Heart left ventricle (tissue), 13 donors: ENCODE data around the gene EPB41.

Experiments used
- POLR2A ChIP-seq, 2 donors: fragments of 450-650 bp; IDR thresholded peaks; one replicate each; pipeline ENCODE4 v1.6.1; 2017; ENCODE audit warnings: antibody characterized with exemption in 2 of 2, mild to moderate bottlenecking in 2 of 2, moderate library complexity in 2 of 2
- TF ChIP-seq, protein P1 (sequence below), 12 donors: fragments of 200-600 bp; sonication (generic) in 4 of 12; IDR thresholded peaks; one replicate each; pipeline versions ENCODE4 v1.5.0 to v1.8.0; 2018 to 2022; ENCODE audit warnings: antibody characterized with exemption in 12 of 12, mild to moderate bottlenecking in 5 of 12
- donor health status: ischemic (EF 13 %, LVEDD 7.1; RV severe dilation, severe dysfunction).
- donor health status: DM: no; HTN: yes; CAD: no.
- donor health status: DM: no; HTN: no; CAD: no.
- donor health status: ischemic (EF 25% LVEDD 6.9; RV normal size, moderate dysfunction).
- donor health status: ischemic (EF 25% LVEDD 5.7; RV mildly dilated, moderate dysfunction).
- donor health status: ischemic (EF 35%, LVEDD 5.7; RV mildly dilated, moderate dysfunction).
- donor health status: nonischemic (EF 11% LVEDD 7.7; RV severe dilation, severe dysfunction).
- donor health status: DM: yes; HTN: yes; CAD: no.
- donor health status: PGD.
- donor health status: ischemic (EF 29% LVEDD 5.4; RV normal size, mild dysfunction).
- donor health status: nonischemic (EF 23%, LVEDD 6.1; RV moderate dilation, normal function).

- TF ChIP-seq, protein P1, sequence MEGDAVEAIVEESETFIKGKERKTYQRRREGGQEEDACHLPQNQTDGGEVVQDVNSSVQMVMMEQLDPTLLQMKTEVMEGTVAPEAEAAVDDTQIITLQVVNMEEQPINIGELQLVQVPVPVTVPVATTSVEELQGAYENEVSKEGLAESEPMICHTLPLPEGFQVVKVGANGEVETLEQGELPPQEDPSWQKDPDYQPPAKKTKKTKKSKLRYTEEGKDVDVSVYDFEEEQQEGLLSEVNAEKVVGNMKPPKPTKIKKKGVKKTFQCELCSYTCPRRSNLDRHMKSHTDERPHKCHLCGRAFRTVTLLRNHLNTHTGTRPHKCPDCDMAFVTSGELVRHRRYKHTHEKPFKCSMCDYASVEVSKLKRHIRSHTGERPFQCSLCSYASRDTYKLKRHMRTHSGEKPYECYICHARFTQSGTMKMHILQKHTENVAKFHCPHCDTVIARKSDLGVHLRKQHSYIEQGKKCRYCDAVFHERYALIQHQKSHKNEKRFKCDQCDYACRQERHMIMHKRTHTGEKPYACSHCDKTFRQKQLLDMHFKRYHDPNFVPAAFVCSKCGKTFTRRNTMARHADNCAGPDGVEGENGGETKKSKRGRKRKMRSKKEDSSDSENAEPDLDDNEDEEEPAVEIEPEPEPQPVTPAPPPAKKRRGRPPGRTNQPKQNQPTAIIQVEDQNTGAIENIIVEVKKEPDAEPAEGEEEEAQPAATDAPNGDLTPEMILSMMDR (IDR thresholded peaks at IDR 0.05), result no peak
- TF ChIP-seq POLR2A (IDR thresholded peaks at IDR 0.05), result no peak
These were observed 41.7 kb downstream of the EPB41 start for GRCh38 chr1:28956038-28956464.
